Femur (tissue), 1 donor: Measurements from ENCODE around the gene INPP4B.

ENCODE experiments used
- DNase-seq: peaks from one replicate; pipeline ENCODE4 v3.0.0-alpha.2; 2017

INPP4B gene

DNA sequence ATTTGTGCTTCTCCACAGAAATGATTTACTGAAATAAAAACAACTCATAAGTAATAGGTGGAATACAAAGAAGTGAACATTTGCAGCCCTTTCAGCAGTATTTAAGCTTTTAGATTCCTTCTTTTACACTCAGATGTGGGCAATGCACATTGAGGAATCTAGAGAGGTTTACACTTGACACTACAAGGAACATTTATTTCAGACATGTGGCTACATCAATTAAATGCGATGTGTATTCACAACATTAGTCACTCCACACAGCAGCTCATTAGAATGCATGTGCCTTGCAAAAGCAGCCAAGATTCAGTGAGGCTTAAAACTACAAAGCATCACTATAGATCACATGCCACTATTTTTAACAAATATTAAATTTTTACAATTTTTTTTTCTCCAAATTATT, 480.7 kb downstream of the INPP4B start:
- DNase-seq = no peak

DNA sequence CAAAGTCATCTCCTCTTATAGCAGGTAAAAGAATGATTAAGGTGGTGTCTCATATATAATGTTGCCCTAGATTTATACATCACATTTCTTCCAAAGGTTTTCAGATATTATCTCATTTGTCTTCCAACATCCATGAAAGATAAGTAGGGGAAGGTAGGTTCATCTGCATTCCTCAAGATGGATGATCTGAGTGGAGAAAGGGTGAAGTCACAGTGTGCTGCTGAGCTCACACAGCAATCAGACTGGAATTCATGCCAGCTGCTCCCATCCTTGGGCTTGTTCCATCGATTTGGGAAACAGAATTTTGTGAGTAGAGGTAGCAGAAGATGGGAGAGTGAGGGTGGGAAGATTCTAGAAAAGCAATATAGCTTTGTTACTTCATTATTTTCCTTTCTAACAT, 482.4 kb downstream of the INPP4B start:
- no peak for DNase-seq

DNA sequence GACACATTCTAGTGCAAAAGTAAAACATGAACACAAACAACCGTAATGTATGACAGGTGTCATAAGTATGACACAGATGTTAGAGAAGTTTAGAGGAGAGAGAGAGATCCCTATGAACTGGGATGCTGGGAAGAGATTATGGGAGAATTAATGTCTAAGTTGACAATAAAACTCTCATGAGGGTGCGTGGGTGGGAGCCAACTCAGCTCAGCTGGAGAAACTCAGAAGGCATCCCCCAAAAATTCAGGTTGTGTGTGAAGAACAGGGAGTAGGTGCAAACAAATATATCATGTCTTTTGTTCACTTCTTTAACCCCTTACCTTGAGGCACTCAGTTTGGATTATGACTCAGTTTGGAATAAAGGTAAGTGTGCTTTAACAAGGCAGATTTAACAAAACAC, 484.1 kb downstream of the INPP4B start:
- DNase-seq = no peak

GRCh38 chr4:142360657-142361056, 485.4 kb downstream of the INPP4B start:
- DNase-seq = no peak

GRCh38 chr4:142358656-142359055, 487.4 kb downstream of the INPP4B start:
- no peak for DNase-seq

GRCh38 chr4:142356801-142357200, 489.3 kb downstream of the INPP4B start:
- no peak for DNase-seq

- DNase-seq = no peak
Observed at GRCh38 chr4:142356118-142356759, 489.9 kb downstream of the INPP4B start.

DNA sequence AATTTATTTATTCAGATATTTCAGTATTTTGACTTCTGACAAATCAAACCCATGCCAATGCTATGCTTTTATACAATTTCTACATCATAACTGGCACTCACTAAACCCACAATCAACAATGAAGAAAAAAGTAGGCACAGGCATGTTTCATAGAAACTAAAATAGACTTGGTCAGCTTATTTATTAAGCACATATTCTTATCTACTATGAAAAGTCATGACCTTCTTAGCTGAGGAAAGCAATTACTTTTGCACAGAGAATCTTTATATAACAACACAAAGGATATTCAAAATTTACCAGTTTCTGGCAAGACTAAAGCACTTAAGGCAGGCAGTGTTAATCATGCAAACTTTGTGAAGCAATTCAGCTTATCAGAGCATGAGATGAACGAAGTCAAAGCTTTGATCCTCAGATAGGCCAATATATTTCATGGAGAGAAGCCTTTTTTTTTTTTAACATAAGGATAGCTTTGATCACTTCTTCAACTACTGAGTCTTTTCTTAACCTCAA, 490.6 kb downstream of the INPP4B start:
- no peak for DNase-seq

- no peak for DNase-seq
Observed at GRCh38 chr4:142354794-142355420, 491.2 kb downstream of the INPP4B start.

- DNase-seq = no peak
Observed at GRCh38 chr4:142354041-142354440, 492.1 kb downstream of the INPP4B start.

DNA sequence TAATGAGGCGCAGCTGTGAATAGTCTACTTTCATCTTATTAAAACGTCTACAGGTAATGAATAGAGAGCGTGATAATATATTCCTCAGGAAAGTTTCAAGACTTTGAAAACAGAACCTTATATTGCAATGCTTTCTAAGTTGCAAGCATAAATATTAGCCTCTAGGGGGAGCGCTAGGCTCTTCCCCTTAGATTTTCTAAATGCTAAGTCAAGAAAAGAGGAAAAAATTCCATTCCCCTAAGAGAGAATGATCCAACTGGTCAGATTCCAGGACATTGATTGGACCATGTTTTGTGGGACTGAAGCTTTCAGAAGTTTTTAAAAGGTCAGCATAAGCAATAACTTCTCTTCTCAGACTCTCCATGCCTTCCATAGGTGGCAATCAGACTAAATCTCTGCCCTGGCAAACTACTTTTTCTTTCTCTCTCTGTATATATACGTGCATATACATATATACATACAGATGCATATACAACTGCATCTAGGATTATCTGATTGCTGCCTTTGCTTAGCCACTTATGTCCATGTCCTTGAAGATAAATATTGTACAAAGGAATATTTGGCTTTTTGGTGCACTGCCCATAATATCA, 492.9 kb downstream of the INPP4B start:
- peak; percentile 33 for DNase-seq

- no peak for DNase-seq
Observed at GRCh38 chr4:142352712-142353111, 493.4 kb downstream of the INPP4B start.

DNA sequence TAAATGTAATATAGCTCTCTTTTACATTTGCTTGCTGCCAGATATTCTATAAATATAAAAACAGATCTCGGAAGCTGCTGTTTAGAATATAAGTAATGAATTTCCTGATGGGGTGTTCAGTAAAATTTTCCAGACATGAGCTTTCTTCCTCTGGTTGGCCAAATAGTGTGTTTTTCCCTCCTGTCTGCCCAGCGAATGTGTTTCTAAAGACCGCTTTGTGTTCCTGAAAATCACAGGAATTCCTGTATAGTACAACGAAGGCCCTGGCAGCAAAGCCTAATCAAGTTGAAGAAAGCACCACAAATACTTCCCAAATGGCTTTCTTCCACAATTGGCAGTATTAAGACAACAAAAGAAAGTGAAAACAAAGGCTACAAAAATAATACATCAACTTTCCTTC, 494.1 kb downstream of the INPP4B start:
- peak; percentile 57 for DNase-seq

- no peak for DNase-seq
Observed at GRCh38 chr4:142350871-142351270, 495.2 kb downstream of the INPP4B start.

- peak; percentile 26 for DNase-seq
Observed at GRCh38 chr4:142348613-142349021, 497.5 kb downstream of the INPP4B start.

DNA sequence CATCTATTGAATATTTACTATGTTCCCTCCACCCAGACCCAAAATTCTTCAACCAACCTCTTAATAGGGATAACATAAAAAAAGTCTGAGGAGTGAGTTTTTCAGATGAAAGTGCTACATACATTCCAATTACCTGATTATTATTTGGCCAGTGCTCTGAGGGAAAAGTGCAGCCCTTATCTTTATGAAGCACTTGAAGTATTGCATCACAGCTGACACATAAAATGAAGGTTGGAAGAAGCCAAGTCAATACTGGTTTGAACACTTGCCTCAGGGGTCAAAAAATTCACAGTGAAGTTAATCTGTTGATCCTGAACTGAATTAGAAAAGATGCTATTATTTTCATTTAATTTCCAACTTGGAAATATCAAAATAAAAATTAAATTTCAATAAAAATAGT, 498.9 kb downstream of the INPP4B start:
- DNase-seq = no peak

DNA sequence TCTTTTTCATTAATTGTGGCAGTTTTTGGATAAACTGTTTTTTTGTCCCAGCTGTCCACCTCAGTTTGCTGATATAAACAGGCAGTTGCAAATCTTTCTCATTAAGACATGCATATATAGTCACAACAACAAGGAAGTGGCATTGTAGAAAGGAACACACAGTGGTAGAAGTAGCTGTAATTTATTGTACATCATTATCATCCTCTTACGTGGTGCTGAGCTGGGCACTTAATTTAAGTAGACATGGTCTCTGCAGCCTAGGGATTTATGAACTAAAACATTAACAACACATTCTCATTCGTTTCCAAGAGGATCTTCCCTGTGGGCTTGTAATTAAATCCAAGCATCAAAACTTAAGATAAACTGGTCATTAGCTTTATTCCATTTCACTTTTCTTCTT, 500.2 kb downstream of the INPP4B start:
- no peak for DNase-seq

DNA sequence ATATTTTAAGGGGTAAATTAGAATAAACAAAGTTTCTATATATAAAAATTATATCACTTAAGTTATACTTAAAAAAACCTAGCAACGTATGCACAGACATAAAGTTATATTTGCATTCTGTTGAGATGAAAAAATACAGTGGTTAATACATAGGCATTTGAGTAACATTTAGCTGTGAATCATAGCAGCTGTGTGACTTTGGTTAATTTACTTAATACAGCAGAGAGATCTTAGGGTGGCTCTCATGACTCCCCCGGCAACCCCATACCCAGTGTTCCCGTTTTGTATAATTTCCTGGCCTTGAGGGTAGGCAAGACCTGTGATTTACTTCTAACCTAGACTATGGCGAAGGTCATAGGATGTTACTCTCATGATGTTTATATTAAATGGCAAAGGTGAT, 504.8 kb downstream of the INPP4B start:
- no peak for DNase-seq

DNA sequence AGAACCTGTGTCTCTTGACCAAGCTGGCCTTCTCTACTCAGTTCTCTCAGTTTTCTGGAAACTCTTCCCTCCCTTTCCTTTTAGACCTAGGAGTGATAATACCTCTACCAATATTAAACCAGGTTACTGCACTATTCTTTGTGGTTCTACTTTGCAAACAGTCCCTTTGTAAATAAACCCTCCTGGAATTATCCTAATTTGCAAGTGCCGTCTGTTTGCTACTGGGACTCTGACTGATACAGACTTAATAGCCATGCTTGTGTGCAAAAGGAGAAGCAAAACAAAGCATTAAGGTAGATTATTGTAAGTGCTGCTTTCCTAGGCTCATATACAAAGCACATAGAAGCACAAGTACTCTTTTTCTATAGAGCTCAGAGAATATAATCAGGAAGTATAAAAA, 507.0 kb downstream of the INPP4B start:
- DNase-seq = no peak

DNA sequence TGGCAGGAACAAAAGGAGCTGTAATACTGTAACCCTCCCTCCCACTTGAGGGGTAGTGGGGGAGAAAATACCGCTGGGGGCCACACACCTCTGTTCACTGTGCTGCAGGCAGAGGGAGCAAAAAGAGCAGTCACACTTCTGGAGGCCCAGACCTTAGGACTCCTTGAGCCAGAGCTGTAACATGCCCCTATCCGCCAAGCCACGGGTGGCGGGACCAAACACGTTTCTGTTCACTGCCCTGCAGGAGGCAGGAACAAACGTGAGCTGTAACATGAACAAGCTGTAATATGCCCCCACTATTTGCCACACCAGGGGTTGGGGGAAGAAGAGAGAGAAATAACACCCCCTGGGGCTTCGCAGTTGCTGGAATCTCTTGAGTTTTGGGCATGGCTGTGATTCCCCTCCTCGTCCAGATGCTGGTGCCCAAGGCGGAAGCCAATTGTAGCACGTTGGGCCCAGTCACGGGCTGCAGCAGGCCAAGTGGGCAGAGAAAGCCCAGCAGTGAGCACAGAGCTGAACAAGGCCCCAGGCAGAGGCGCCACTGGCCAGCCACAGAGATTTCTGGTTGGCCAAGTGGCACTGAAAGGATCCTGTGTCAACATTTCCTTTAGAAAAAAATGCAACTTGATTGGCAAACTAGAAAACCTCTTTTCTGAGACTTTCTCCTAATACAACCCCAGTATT, 509.7 kb downstream of the INPP4B start:
- DNase-seq = no peak

DNA sequence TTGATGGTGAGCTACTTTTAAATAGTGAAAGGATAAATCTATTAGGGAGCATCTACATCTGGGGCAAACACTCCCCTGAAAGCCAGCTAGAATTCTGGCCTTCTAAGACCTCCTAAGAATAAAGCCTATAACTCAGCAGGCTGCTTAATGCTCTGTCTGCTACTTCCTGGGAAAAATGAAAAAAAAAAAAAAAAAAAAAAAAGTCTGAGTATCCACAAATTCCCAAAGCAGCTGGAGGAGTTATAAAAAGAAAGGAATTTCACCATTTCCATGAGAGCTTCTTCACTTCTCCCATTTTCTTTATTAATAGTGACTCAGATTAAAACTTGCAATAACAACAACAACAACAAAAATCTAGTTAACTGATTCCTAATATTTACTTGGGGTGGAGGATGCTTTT, 511.2 kb downstream of the INPP4B start:
- DNase-seq = no peak

GRCh38 chr4:142331646-142332045, 514.5 kb downstream of the INPP4B start:
- DNase-seq = no peak

- DNase-seq = peak; percentile 47
Observed at GRCh38 chr4:142331132-142331531, 515.0 kb downstream of the INPP4B start.

DNA sequence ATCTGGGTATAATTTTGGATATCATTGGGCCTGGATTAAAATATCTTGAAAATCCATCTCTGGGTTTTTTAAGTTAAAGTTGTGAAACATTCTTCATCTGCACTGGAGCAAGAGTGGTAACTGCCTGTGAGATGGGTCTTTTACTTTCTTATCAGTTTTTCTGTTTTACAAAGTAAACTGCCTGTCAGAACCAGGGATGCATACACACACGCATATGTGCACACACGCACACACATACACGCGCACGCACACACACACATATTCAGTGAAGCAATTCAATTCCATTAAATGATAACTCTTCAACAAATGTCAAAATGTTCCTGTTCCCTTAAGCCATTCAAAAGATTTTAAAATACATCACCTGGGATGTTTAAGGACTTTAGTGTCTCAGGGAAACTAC, 515.8 kb downstream of the INPP4B start:
- DNase-seq = no peak
